ENCODE data around the gene GPR22. TPM values are rescaled to one million over a fixed set of nuclear protein-coding genes. Genes with fewer than 3 reads are reported as not detected.
A peak's percentile ranks its signal among the peaks of the same experiment; 100 is the strongest.

The GPR22 gene
- 1 to 10 TPM in 3 of 9 donors, under 1 TPM in 3, not detected in 3; 0.06 to 6.0 (median 1.2) TPM for total RNA-seq
- polyA plus RNA-seq = 1 to 10 TPM in 2 of 3 donors, under 1 TPM in 1; 0.34 to 4.8 (median 1.0) TPM
- long read RNA-seq, donor 1 = 0 reads
- long read RNA-seq, donor 2, partial matches to known transcripts = 0 of 1 reads
- long read RNA-seq, donor 2, other reads (novel, unspliced or antisense) = 0 of 1 reads
- long read RNA-seq, donor 3, partial matches to known transcripts = 0 of 1 reads
- long read RNA-seq, donor 3, other reads (novel, unspliced or antisense) = 0 of 1 reads
- long read RNA-seq, donor 4 = 0 reads
- long read RNA-seq, donor 5 = 0 reads
- long read RNA-seq, donor 6, partial matches to known transcripts = 0 of 1 reads
- long read RNA-seq, donor 6, other reads (novel, unspliced or antisense) = 0 of 1 reads
- long read RNA-seq, donor 7 = 0 reads
- long read RNA-seq, donor 8, partial matches to known transcripts = 0 of 1 reads
- long read RNA-seq, donor 8, other reads (novel, unspliced or antisense) = 0 of 1 reads
- long read RNA-seq, donor 9 = 0 reads
- long read RNA-seq, donor 10 = 0 reads

GRCh38 chr7:107469929-107470328 is at the start of gene GPR22:
Gene GPR22, plus strand, starts transcription at chr7:107470057. Its CDS starts 4,004 bp downstream, at chr7:107474061.
- 69 to 93% (median 89%) methylated on average over 4 of the region's 4 CpGs for WGBS, 4 donors
- Histone ChIP-seq H3K27ac (no peak within 1 kb of the TSS), H3K4me3 (peak within 1 kb of the TSS in 1 of 4 donors; percentile 1), H3K4me1 (replicated peaks in 1 of 2) (peaks cover 0 to 6% of the 10 kb centered on the region in 2 donors), H3K36me3 (replicated peaks in 1 of 2) (no peaks in the 10 kb centered on the region), H3K9me3 (replicated peaks in 1 of 3) (no peaks in the 10 kb centered on the region), H3K27me3 (no peaks in the 10 kb centered on the region)
- intact Hi-C loops (cut with DNase I) = loop anchor here in 1 of 2 donors (10.0 kb wide), 2 partner anchors 255 to 405 kb away; no protein-coding TSS in a partner anchor
- TF ChIP-seq POLR2A (IDR thresholded peaks at IDR 0.05) = no peak
- no peak for TF ChIP-seq CTCF (IDR thresholded peaks at IDR 0.05)
- DNase-seq = no peak

GRCh38 chr7:107427462-107427861 is 42.4 kb upstream of the GPR22 start:
- intact Hi-C loops (cut with DNase I) = no loop called here
- DNase-seq = no peak
- H3K27me3 ChIP-seq = no peaks in the 10 kb centered on the region
- no peaks in the 10 kb centered on the region for H3K4me1 ChIP-seq (replicated peaks in 1 of 2)
- H3K9me3 ChIP-seq (replicated peaks in 1 of 3) = peaks cover 0 to 4% (median 0%) of the 10 kb centered on the region in 3 donors
- TF ChIP-seq POLR2A (IDR thresholded peaks at IDR 0.05) = no peak
- no peak for TF ChIP-seq CTCF (IDR thresholded peaks at IDR 0.05)
- H3K4me3 ChIP-seq = no peak overlapping the region
- H3K27ac ChIP-seq = no peak overlapping the region
- WGBS, 4 donors = 83 to 94% (median 93%) methylated on average over 4 to 5 of the region's 5 CpGs
- no peaks in the 10 kb centered on the region for H3K36me3 ChIP-seq (replicated peaks in 1 of 2)

GRCh38 chr7:107428642-107429041 is 41.2 kb upstream of the GPR22 start:
- H3K27me3 ChIP-seq = no peaks in the 10 kb centered on the region
- no peak for TF ChIP-seq POLR2A (IDR thresholded peaks at IDR 0.05)
- TF ChIP-seq CTCF (IDR thresholded peaks at IDR 0.05) = no peak
- H3K4me3 ChIP-seq = no peak overlapping the region
- H3K4me1 ChIP-seq (replicated peaks in 1 of 2) = no peaks in the 10 kb centered on the region
- 93 to 100% (median 96%) methylated on average over 1 of the region's 1 CpG for WGBS, 4 donors
- intact Hi-C loops (cut with DNase I) = no loop called here
- H3K9me3 ChIP-seq (replicated peaks in 1 of 3) = peaks cover 0 to 9% (median 0%) of the 10 kb centered on the region in 3 donors
- no peaks in the 10 kb centered on the region for H3K36me3 ChIP-seq (replicated peaks in 1 of 2)
- no peak overlapping the region for H3K27ac ChIP-seq
- DNase-seq = no peak

- TF ChIP-seq POLR2A (IDR thresholded peaks at IDR 0.05) (no peak), CTCF (IDR thresholded peaks at IDR 0.05) (no peak)
- peaks cover 0 to 9% (median 0%) of the 10 kb centered on the region in 3 donors for H3K9me3 ChIP-seq (replicated peaks in 1 of 3)
- H3K36me3 ChIP-seq (replicated peaks in 1 of 2) = no peaks in the 10 kb centered on the region
- no peak for DNase-seq
- H3K27ac ChIP-seq = no peak overlapping the region
- H3K4me3 ChIP-seq = no peak overlapping the region
- no peaks in the 10 kb centered on the region for H3K4me1 ChIP-seq (replicated peaks in 1 of 2)
- H3K27me3 ChIP-seq = no peaks in the 10 kb centered on the region
- intact Hi-C loops (cut with DNase I) = no loop called here
These were observed 39.8 kb upstream of the GPR22 start for GRCh38 chr7:107430057-107430456.

Measured in adrenal gland (tissue), 19 donors.